ENCODE measurements around the gene ASPHD1.
"Not testable (repeated sequence)": the region's sequence is repeated elsewhere in the genome, so short reads cannot be mapped to it uniquely, and the experiment has no call there.

Gene ASPHD1

GRCh38 chr16:29908719-29909220 lies 8.5 kb downstream of the ASPHD1 start:
- DNase-seq (ENCODE audit: low read depth), result no peak

GRCh38 chr16:29909391-29909790 lies 9.1 kb downstream of the ASPHD1 start:
- no peak for DNase-seq (ENCODE audit: low read depth)

GRCh38 chr16:29909851-29910250 lies 9.6 kb downstream of the ASPHD1 start:
- not testable (repeated sequence) for DNase-seq (ENCODE audit: low read depth)

- DNase-seq (ENCODE audit: low read depth), result no peak
Observed at GRCh38 chr16:29910819-29911675, 10.8 kb downstream of the ASPHD1 start.

- DNase-seq (ENCODE audit: low read depth), result no peak
Observed at GRCh38 chr16:29911676-29912010, 11.4 kb downstream of the ASPHD1 start.

GRCh38 chr16:29912087-29912486 lies 11.8 kb downstream of the ASPHD1 start:
- no peak for DNase-seq (ENCODE audit: low read depth)

GRCh38 chr16:29913514-29913913 lies 13.2 kb downstream of the ASPHD1 start:
- DNase-seq (ENCODE audit: low read depth), result no peak

GRCh38 chr16:29915590-29916247 lies 15.4 kb downstream of the ASPHD1 start:
- DNase-seq (ENCODE audit: low read depth), result no peak

- DNase-seq (ENCODE audit: low read depth), result no peak
Observed at GRCh38 chr16:29916979-29917378, 16.7 kb downstream of the ASPHD1 start.

- DNase-seq (ENCODE audit: low read depth), result no peak
Observed at GRCh38 chr16:29920288-29921033, 20.2 kb downstream of the ASPHD1 start.

- DNase-seq (ENCODE audit: low read depth), result no peak
Observed at GRCh38 chr16:29921034-29921385, 20.7 kb downstream of the ASPHD1 start.

GRCh38 chr16:29922326-29922725 lies 22.0 kb downstream of the ASPHD1 start:
- no peak for DNase-seq (ENCODE audit: low read depth)

GRCh38 chr16:29922986-29923501 lies 22.8 kb downstream of the ASPHD1 start:
- no peak for DNase-seq (ENCODE audit: low read depth)

GRCh38 chr16:29925105-29925756 lies 24.9 kb downstream of the ASPHD1 start:
- no peak for DNase-seq (ENCODE audit: low read depth)

- peak; percentile 76 for DNase-seq (ENCODE audit: low read depth)
Observed at GRCh38 chr16:29925781-29926710, 25.8 kb downstream of the ASPHD1 start, which contains the start of gene KCTD13. Gene KCTD13, minus strand, starts transcription at chr16:29926226. Its CDS starts 193 bp downstream, at chr16:29926033.

- DNase-seq (ENCODE audit: low read depth), result no peak
Observed at GRCh38 chr16:29926711-29927052, 26.4 kb downstream of the ASPHD1 start.

GRCh38 chr16:29927070-29927905 lies 27.0 kb downstream of the ASPHD1 start:
- DNase-seq (ENCODE audit: low read depth), result no peak

GRCh38 chr16:29931750-29932149 lies 31.5 kb downstream of the ASPHD1 start:
- not testable (repeated sequence) for DNase-seq (ENCODE audit: low read depth)

GRCh38 chr16:29940656-29941055 lies 40.4 kb downstream of the ASPHD1 start:
- no peak for DNase-seq (ENCODE audit: low read depth)

Measured in stimulated activated CD8-positive, alpha-beta memory T cell treated with anti-CD3 and anti-CD28 coated beads, Interleukin-7, amount 100 ng/mL, for 24 hours (primary cell).